ENCODE results near the gene THNSL1.

Gene THNSL1

DNA sequence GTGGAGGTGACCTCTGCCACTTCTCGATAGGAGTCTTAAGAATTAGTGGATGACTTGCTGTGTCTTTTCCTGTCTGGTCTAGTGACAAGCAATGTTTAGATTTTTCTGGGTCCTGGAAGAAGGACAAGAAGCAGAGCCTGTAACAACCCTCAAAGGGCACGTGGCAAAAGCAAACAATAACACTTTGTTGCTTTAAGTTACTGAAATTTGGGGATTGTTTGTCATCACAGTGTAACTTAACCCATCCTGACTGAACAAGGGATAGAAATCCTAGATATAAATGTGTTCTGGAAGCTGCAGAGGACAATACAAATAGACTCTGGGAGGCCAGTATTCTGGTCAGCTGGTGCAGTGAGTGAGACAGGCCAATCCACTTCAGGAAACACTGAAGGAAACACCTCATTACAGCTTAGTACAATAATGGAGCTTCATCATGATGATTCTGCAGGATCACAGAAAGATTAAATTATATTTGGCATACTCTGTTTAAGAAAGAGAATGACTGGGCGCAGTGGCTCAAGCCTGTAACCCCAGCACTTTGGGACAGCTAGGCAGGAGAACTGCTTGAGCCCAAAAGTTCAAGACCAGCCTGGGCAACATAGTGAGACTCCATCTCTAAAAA is 23.8 kb upstream of the THNSL1 start:
- Histone ChIP-seq H3K9me2 (replicated peaks; ENCODE audit: insufficient read depth, low read length) (no peaks in the 10 kb centered on the region), H3K36me3 (replicated peaks; ENCODE audit: insufficient read depth, low read length) (no peaks in the 10 kb centered on the region), H3F3A (ENCODE audit: insufficient read depth, low read length) (no peaks in the 10 kb centered on the region), H3K79me2 (ENCODE audit: low read length) (no peaks in the 10 kb centered on the region), H3K9me3 (replicated peaks; ENCODE audit: insufficient read depth, low read length) (no peaks in the 10 kb centered on the region), H3K27me3 (replicated peaks; ENCODE audit: insufficient read depth, low read length) (no peaks in the 10 kb centered on the region), H4K20me1 (ENCODE audit: insufficient read depth, low read length) (no peaks in the 10 kb centered on the region), H3K4me3 (ENCODE audit: low read length) (no peak overlapping the region), H2AFZ (ENCODE audit: low read length) (no peak overlapping the region), H3K4me1 (ENCODE audit: low read length) (no peaks in the 10 kb centered on the region), H3K4me2 (ENCODE audit: low read depth, low read length) (no peak overlapping the region), H3K27ac (ENCODE audit: low read length) (no peak overlapping the region), H3K9ac (ENCODE audit: low read length) (no peak overlapping the region)
- no peak for TF ChIP-seq EZH2 (optimal IDR thresholded peaks at IDR 0.05; ENCODE audit: low read depth, low read length)
- no peak for TF ChIP-seq CTCF (IDR thresholded peaks at IDR 0.05; ENCODE audit: low read length)
- TF ChIP-seq EZH2phosphoT487 (IDR thresholded peaks at IDR 0.05; ENCODE audit: low read length) = no peak
- DNase-seq = no peak

GRCh38 chr10:24993237-24993958 is 23.0 kb upstream of the THNSL1 start:
- DNase-seq = no peak
- H3K27me3 ChIP-seq (replicated peaks; ENCODE audit: insufficient read depth, low read length) = no peaks in the 10 kb centered on the region
- H3K9me3 ChIP-seq (replicated peaks; ENCODE audit: insufficient read depth, low read length) = no peaks in the 10 kb centered on the region
- no peaks in the 10 kb centered on the region for H3K36me3 ChIP-seq (replicated peaks; ENCODE audit: insufficient read depth, low read length)
- H4K20me1 ChIP-seq (ENCODE audit: insufficient read depth, low read length) = no peaks in the 10 kb centered on the region
- no peaks in the 10 kb centered on the region for H3K79me2 ChIP-seq (ENCODE audit: low read length)
- TF ChIP-seq EZH2 (optimal IDR thresholded peaks at IDR 0.05; ENCODE audit: low read depth, low read length) (no peak), EZH2phosphoT487 (IDR thresholded peaks at IDR 0.05; ENCODE audit: low read length) (no peak), CTCF (IDR thresholded peaks at IDR 0.05; ENCODE audit: low read length) (no peak)
- H3K9me2 ChIP-seq (replicated peaks; ENCODE audit: insufficient read depth, low read length) = no peaks in the 10 kb centered on the region
- H3K27ac ChIP-seq (ENCODE audit: low read length) = no peak overlapping the region
- no peak overlapping the region for H3K4me3 ChIP-seq (ENCODE audit: low read length)
- H3K4me2 ChIP-seq (ENCODE audit: low read depth, low read length) = no peak overlapping the region
- H3K4me1 ChIP-seq (ENCODE audit: low read length) = no peaks in the 10 kb centered on the region
- no peak overlapping the region for H2AFZ ChIP-seq (ENCODE audit: low read length)
- H3F3A ChIP-seq (ENCODE audit: insufficient read depth, low read length) = no peaks in the 10 kb centered on the region
- no peak overlapping the region for H3K9ac ChIP-seq (ENCODE audit: low read length)

DNA sequence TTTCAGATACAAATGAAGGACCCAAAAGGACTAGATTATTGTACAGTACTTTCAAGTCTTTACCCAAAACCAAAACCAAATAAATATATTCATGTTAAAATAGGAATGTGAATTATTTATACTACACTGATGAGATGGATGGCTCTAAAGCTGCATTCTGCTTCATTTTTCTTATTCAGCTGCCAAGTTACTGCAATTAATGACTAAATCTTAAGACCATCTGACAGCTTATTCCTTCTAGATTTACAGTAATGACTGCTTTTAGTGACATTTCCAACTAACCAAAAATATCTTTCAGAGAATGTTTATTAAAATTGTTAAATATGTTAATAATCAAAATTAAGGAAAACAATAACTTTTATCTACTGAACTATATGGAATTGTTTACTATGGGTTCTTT is 21.3 kb upstream of the THNSL1 start:
- no peak for TF ChIP-seq EZH2phosphoT487 (IDR thresholded peaks at IDR 0.05; ENCODE audit: low read length)
- no peak for TF ChIP-seq EZH2 (optimal IDR thresholded peaks at IDR 0.05; ENCODE audit: low read depth, low read length)
- TF ChIP-seq CTCF (IDR thresholded peaks at IDR 0.05; ENCODE audit: low read length) = no peak
- H3F3A ChIP-seq (ENCODE audit: insufficient read depth, low read length) = no peaks in the 10 kb centered on the region
- no peak for DNase-seq
- H2AFZ ChIP-seq (ENCODE audit: low read length) = no peak overlapping the region
- H3K4me3 ChIP-seq (ENCODE audit: low read length) = no peak overlapping the region
- H3K4me2 ChIP-seq (ENCODE audit: low read depth, low read length) = no peak overlapping the region
- H3K9me3 ChIP-seq (replicated peaks; ENCODE audit: insufficient read depth, low read length) = no peaks in the 10 kb centered on the region
- H3K36me3 ChIP-seq (replicated peaks; ENCODE audit: insufficient read depth, low read length) = no peaks in the 10 kb centered on the region
- H3K4me1 ChIP-seq (ENCODE audit: low read length) = no peaks in the 10 kb centered on the region
- no peaks in the 10 kb centered on the region for H3K79me2 ChIP-seq (ENCODE audit: low read length)
- H3K27ac ChIP-seq (ENCODE audit: low read length) = no peak overlapping the region
- H4K20me1 ChIP-seq (ENCODE audit: insufficient read depth, low read length) = no peaks in the 10 kb centered on the region
- H3K9ac ChIP-seq (ENCODE audit: low read length) = no peak overlapping the region
- H3K9me2 ChIP-seq (replicated peaks; ENCODE audit: insufficient read depth, low read length) = no peaks in the 10 kb centered on the region
- H3K27me3 ChIP-seq (replicated peaks; ENCODE audit: insufficient read depth, low read length) = no peaks in the 10 kb centered on the region

All from MM.1S (cell line).